ENCODE results near the gene MAPK10. TPM values are rescaled to one million over a fixed set of nuclear protein-coding genes. Genes with fewer than 3 reads are reported as not detected.

Gene MAPK10
- total and polyA plus RNA-seq, 2 of the 8 experiments (the other 6 are each of a cell fraction or from before 2014, with no cell fraction given) = 2.5 to 3.1 TPM

- Histone ChIP-seq H3K23ac (ENCODE audit: insufficient read length) (no peak overlapping the region), H2AK5ac (ENCODE audit: low read depth, low read length) (no peak overlapping the region), H3K9ac (replicated peaks in 1 of 4; ENCODE audit: extremely low read depth in 1 of 4, low read depth in 3 of 4, low read length in 3 of 4) (no peak overlapping the region), H3K27me3 (replicated peaks in 1 of 4; ENCODE audit: control insufficient read depth in 3 of 4, extremely low read depth in 1 of 4, insufficient read depth in 3 of 4, low read length in 3 of 4) (no peaks in the 10 kb centered on the region), H3K4me1 (replicated peaks in 1 of 4; ENCODE audit: control insufficient read depth in 3 of 4, insufficient read depth in 4 of 4, low read length in 3 of 4) (no peaks in the 10 kb centered on the region), H2BK12ac (ENCODE audit: low read depth, low read length) (no peak overlapping the region), H2BK20ac (ENCODE audit: low read length) (no peak overlapping the region), H3K36me3 (ENCODE audit: control insufficient read depth in 2 of 4, insufficient read depth in 4 of 4, low read length in 3 of 4) (peaks cover 0 to 3% (median 1%) of the 10 kb centered on the region in 4 experiments; a peak in 1 of 8 replicates), H4K5ac (ENCODE audit: insufficient read length, low read depth, low read length) (no peak overlapping the region), H4K20me1 (replicated peaks in 1 of 2; ENCODE audit: control insufficient read depth in 1 of 2, insufficient read depth in 2 of 2, low read length in 2 of 2) (no peaks in the 10 kb centered on the region), H3K23me2 (ENCODE audit: low read depth, low read length) (no peaks in the 10 kb centered on the region), H3K18ac (ENCODE audit: extremely low read depth, low read length) (no peak overlapping the region), H2BK15ac (ENCODE audit: low read length) (no peak overlapping the region), H2BK120ac (replicated peaks; ENCODE audit: low read depth, low read length) (no peak overlapping the region), H3K27ac (ENCODE audit: low read depth, low read length) (no peak overlapping the region), H3K4ac (replicated peaks; ENCODE audit: insufficient read length, low read depth, low read length) (no peak overlapping the region), H3K79me2 (ENCODE audit: control insufficient read depth in 1 of 2, insufficient read depth in 2 of 2, low read length in 2 of 2) (no peaks in the 10 kb centered on the region), H3K14ac (ENCODE audit: insufficient read length) (no peak overlapping the region), H3K4me3 (ENCODE audit: extremely low read depth in 1 of 4, insufficient read depth in 2 of 4, low read depth in 3 of 4, low read length in 4 of 4) (no peak overlapping the region), H4K8ac (ENCODE audit: extremely low read depth, insufficient read depth, low read length) (no peak overlapping the region), H2BK5ac (ENCODE audit: low read depth, low read length) (no peak overlapping the region), H2AFZ (ENCODE audit: low read length) (no peak overlapping the region), H4K91ac (replicated peaks; ENCODE audit: insufficient read length, low read length) (no peak overlapping the region), H3K79me1 (ENCODE audit: low read depth, low read length) (no peaks in the 10 kb centered on the region), H3K4me2 (ENCODE audit: insufficient read depth in 1 of 2, low read depth in 2 of 2, low read length in 2 of 2) (no peak overlapping the region), H3K56ac (replicated peaks; ENCODE audit: insufficient read length, low read depth, low read length) (no peak overlapping the region), H3K9me3 (ENCODE audit: insufficient read depth in 2 of 2, low read depth in 1 of 2, low read length in 1 of 2) (peaks cover 12 to 15% of the 10 kb centered on the region in 2 experiments)
- ChIA-PET CTCF (ENCODE audit: partially characterized antibody) (no interaction called here), POLR2A (ENCODE audit: partially characterized antibody) (no interaction called here)
- TF ChIP-seq E2F6 (IDR thresholded peaks at IDR 0.05) (no peak), EP300 (IDR thresholded peaks at IDR 0.05; ENCODE audit: borderline replicate concordance in 1 of 2, low read depth in 2 of 2, low read length in 2 of 2) (no peak), RBBP5 (IDR thresholded peaks at IDR 0.05; ENCODE audit: borderline replicate concordance, low read depth, low read length) (no peak), SIN3A (conservative IDR thresholded peaks at IDR 0.05 in 1 of 2, IDR thresholded peaks at IDR 0.05 in 1 of 2; ENCODE audit: low read depth in 1 of 2, low read length in 2 of 2) (no peak), SAP30 (IDR thresholded peaks at IDR 0.05; ENCODE audit: insufficient read depth, insufficient replicate concordance, low read length) (no peak), CHD1 (IDR thresholded peaks at IDR 0.05; ENCODE audit: low read depth, low read length) (no peak), SP4 (IDR thresholded peaks at IDR 0.05; ENCODE audit: low read length) (no peak)
- WGBS, 2 experiments (ENCODE audit: extremely low coverage in 1 of 2, insufficient coverage in 1 of 2, insufficient read length in 1 of 2, insufficient replicate concordance in 2 of 2, low coverage in 1 of 2, low lambda C conversion rate in 2 of 2, missing lambda C conversion rate in 1 of 2) = 82% methylated on average over 1 of the region's 1 CpG; no CpG with 5 or more reads in 1 of the 2 experiments
- no peak for DNase-seq (ENCODE audit: low read depth in 1 of 2, low spot score in 2 of 2)
- FAIRE-seq = no peak
Measured at GRCh38 chr4:86376850-86377249, 17.0 kb upstream of the MAPK10 start.
